Uterus (tissue), 4 donors: ENCODE results near the gene SCAMP4. TPM values are rescaled to one million over a fixed set of nuclear protein-coding genes. Genes with fewer than 3 reads are reported as not detected.

Experiments used
- DNase-seq, 2 donors: peaks; one replicate each; pipeline ENCODE4 v3.0.0-alpha.2; 2019 to 2020
- H3K27ac ChIP-seq, 2 donors: fragments of 200-600 bp; sonication (generic); 1 replicate in 1 of 2; 2 replicates in 1 of 2; pipeline ENCODE4 v1.5.1; 2016 to 2018
- H3K27me3 ChIP-seq, 2 donors: fragments of 200-600 bp; sonication (generic); one replicate each; pipeline ENCODE4 v1.5.1; 2018 to 2019; ENCODE audit warnings: control low read depth in 1 of 2
- H3K36me3 ChIP-seq, 2 donors: fragments of 200-600 bp; sonication (generic); one replicate each; pipeline ENCODE4 v1.5.1; 2019; ENCODE audit warnings: control low read depth in 1 of 2
- H3K4me1 ChIP-seq, 2 donors: fragments of 200-600 bp; sonication (generic); one replicate each; pipeline ENCODE4 v1.5.1; 2018 to 2019; ENCODE audit warnings: control low read depth in 1 of 2
- H3K4me3 ChIP-seq, 2 donors: fragments of 200-600 bp; sonication (generic); 1 replicate in 1 of 2; 2 replicates in 1 of 2; pipeline ENCODE4 v1.5.1; 2018 to 2019; ENCODE audit warnings: mild to moderate bottlenecking in 1 of 2
- H3K9me3 ChIP-seq, 2 donors: fragments of 200-600 bp; sonication (generic); one replicate each; pipeline ENCODE4 v1.5.1; 2019; ENCODE audit warnings: control low read depth in 1 of 2
- POLR2A ChIP-seq, 2 donors: fragments of 450-650 bp; IDR thresholded peaks; one replicate each; pipeline ENCODE4 v1.6.1; 2016; ENCODE audit warnings: antibody characterized with exemption in 2 of 2, mild to moderate bottlenecking in 1 of 2, moderate library complexity in 1 of 2
- intact Hi-C: fragments of 100-400 bp; cut with DNase I; formaldehyde crosslinking; loops from one replicate; pipeline ENCODE4 v1.15.1; 2023; ENCODE audit warnings: low total_unique reads
- total RNA-seq, 4 donors: library from RNA; depleted of rRNA in 3 of 4; stranded (reverse); fragments of >200 nt in 3 of 4; gene quantifications; one replicate each; pipeline versions ENCODE4 v1.1.0 to v1.2.4, GENCODE V29; 2014 to 2023
- TF ChIP-seq, protein P1 (sequence below), 4 experiments: fragments of 200-600 bp in 2 of 4; fragments of 450-650 bp in 2 of 4; sonication (generic) in 2 of 4; IDR thresholded peaks; one replicate each; pipeline ENCODE4 v1.5.1; 2016 to 2019; ENCODE audit warnings: antibody characterized with exemption in 4 of 4, mild to moderate bottlenecking in 2 of 4, moderate library complexity in 1 of 4
- donor health status: DM: yes; HTN: yes; CAD: no.

The SCAMP4 gene
- total RNA-seq, 4 donors from 2014 or later = 9.5 to 68.9 (median 28.0) TPM

DNA sequence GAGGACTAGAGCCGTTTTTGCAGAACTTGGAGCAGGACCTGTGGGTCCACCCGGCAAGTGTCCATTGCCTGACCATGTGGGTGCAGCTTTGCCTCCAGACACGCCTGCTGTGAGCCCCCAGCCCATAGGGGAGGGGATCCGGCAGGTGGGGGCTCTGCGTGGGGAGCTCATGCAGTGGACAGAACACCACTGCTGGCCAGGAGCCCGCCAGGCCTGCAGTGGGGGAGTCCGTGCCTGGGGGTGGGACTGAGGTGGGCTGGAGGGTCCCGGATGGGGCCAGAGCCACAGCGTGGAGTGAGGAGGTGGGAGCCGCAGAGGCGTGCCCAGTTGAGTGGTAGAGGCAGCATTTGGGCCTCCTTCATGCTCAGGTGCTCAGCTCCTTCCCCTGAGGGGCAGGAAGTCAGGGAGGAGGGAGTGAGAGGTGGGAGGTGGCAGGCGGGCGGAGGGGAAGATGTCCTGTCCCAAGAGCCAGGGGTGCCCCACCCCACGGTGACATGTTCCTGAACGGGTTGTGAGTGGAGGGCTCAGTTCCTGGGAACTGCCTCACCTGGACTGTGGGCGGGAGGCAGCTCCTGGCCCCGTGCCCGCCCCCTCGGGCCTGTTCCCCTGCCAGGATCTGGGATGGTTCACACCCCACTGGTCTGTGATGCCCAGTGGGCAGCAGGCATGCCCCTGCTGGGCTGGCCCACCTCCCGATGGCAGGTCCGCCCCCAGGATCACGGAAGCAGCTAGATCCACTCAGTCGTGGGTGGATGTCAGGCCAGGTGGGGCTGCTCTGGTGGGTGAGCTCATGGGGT, 8.8 kb downstream of the SCAMP4 start:
- no peak for DNase-seq
- TF ChIP-seq, protein P1, sequence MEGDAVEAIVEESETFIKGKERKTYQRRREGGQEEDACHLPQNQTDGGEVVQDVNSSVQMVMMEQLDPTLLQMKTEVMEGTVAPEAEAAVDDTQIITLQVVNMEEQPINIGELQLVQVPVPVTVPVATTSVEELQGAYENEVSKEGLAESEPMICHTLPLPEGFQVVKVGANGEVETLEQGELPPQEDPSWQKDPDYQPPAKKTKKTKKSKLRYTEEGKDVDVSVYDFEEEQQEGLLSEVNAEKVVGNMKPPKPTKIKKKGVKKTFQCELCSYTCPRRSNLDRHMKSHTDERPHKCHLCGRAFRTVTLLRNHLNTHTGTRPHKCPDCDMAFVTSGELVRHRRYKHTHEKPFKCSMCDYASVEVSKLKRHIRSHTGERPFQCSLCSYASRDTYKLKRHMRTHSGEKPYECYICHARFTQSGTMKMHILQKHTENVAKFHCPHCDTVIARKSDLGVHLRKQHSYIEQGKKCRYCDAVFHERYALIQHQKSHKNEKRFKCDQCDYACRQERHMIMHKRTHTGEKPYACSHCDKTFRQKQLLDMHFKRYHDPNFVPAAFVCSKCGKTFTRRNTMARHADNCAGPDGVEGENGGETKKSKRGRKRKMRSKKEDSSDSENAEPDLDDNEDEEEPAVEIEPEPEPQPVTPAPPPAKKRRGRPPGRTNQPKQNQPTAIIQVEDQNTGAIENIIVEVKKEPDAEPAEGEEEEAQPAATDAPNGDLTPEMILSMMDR (IDR thresholded peaks at IDR 0.05) = no peak
- no peak for TF ChIP-seq POLR2A (IDR thresholded peaks at IDR 0.05)
- Histone ChIP-seq H3K27me3 (no peaks in the 10 kb centered on the region), H3K36me3 (no peaks in the 10 kb centered on the region), H3K9me3 (no peaks in the 10 kb centered on the region), H3K4me3 (no peak overlapping the region), H3K4me1 (no peaks in the 10 kb centered on the region), H3K27ac (no peak overlapping the region)
- intact Hi-C loops = no loop called here

DNA sequence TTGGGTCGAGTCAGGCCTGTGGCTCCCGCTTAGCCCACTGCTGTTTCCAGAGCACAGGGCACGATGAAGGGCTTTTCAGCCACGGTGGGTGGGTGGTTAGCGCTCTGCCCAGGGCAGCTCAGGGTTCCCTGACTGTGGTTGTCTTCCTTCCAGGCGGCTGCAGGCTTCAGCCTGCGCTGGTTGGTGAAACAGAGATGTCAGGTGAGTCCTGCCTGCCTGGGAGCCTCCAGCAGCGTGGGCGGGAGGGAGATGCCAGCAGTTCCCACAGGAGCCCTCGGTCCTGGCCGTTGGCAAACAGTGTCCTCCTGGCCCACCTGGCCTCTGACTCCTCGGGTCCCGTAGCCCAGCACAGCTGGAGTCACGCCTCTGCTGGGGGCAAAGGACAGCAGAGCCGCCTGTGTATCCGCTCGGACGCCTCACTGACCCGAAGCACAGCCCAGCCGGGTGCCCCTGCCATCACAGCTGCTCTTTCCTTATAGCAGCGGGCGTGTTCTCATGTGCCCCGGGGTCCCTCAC, 9.7 kb downstream of the SCAMP4 start:
- intact Hi-C loops = no loop called here
- Histone ChIP-seq H3K27ac (no peak overlapping the region), H3K4me1 (no peaks in the 10 kb centered on the region), H3K9me3 (no peaks in the 10 kb centered on the region), H3K27me3 (no peaks in the 10 kb centered on the region), H3K36me3 (no peaks in the 10 kb centered on the region), H3K4me3 (no peak overlapping the region)
- TF ChIP-seq, protein P1 (IDR thresholded peaks at IDR 0.05) = no peak
- no peak for TF ChIP-seq POLR2A (IDR thresholded peaks at IDR 0.05)
- no peak for DNase-seq

DNA sequence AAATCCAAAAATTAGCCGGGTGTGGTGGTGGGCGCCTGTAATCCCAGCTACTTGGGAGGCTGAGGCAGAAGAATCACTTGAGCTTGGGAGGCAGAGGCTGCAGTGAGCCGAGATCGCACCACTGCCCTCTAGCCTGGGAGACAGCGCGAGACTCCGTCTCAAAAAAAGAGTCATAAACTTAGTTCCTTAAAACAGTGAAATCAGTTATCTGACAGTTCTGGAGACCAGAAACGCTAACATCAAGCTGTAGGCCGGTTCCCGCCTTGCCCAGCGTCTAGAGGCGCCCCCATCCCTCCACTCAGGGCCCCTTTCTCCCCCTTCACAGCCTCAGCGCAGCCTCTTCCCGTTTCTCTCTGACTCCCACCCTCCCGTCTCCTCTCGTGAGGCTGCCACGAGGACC, 11.9 kb downstream of the SCAMP4 start:
- Histone ChIP-seq H3K4me3 (no peak overlapping the region), H3K9me3 (no peaks in the 10 kb centered on the region), H3K36me3 (no peaks in the 10 kb centered on the region), H3K27ac (no peak overlapping the region), H3K4me1 (no peaks in the 10 kb centered on the region), H3K27me3 (no peaks in the 10 kb centered on the region)
- intact Hi-C loops = no loop called here
- DNase-seq = no peak
- TF ChIP-seq POLR2A (IDR thresholded peaks at IDR 0.05) = no peak
- TF ChIP-seq, protein P1 (IDR thresholded peaks at IDR 0.05) = no peak

DNA sequence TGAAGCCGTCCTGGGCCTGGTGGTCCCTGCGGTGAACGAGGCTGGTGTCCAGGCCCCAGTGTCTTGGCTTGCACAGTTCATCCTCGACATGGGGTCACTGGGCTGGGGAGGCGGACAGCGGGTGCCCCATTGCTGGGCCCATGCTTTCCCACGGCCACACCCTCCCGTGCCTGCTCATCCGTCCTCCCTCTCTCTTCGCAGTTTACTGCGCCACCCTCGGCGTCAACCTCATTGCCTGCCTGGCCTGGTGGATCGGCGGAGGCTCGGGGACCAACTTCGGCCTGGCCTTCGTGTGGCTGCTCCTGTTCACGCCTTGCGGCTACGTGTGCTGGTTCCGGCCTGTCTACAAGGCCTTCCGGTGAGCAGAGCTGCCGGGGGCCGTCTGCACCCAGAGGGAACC, 12.7 kb downstream of the SCAMP4 start:
- no peak overlapping the region for H3K4me3 ChIP-seq
- H3K27ac ChIP-seq = no peak overlapping the region
- H3K36me3 ChIP-seq = no peaks in the 10 kb centered on the region
- H3K9me3 ChIP-seq = no peaks in the 10 kb centered on the region
- intact Hi-C loops = no loop called here
- H3K27me3 ChIP-seq = no peaks in the 10 kb centered on the region
- TF ChIP-seq, protein P1 (IDR thresholded peaks at IDR 0.05) = no peak
- no peak for TF ChIP-seq POLR2A (IDR thresholded peaks at IDR 0.05)
- no peaks in the 10 kb centered on the region for H3K4me1 ChIP-seq
- no peak for DNase-seq

DNA sequence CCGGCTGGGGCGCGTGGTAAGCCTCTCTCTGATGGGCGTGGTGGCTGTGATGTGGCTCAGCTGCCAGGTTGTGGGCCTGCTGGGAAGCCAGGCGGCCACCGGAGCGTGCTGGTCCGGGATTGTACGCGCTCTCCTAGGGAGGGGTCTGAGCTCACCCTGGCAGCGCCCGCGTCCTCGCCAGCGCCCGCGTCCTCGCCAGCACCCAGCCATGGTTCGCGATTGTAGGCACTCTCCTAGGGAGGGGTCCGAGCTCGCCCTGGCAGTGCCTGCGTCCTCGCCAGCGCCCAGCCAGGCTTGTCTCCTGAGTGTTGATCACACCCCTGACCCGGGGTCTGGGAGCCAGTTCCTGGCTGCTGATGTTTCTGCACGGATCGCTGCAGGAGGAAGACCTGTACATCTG, 13.8 kb downstream of the SCAMP4 start:
- no peak for DNase-seq
- no peaks in the 10 kb centered on the region for H3K36me3 ChIP-seq
- intact Hi-C loops = no loop called here
- H3K27ac ChIP-seq = no peak overlapping the region
- H3K27me3 ChIP-seq = no peaks in the 10 kb centered on the region
- H3K4me3 ChIP-seq = no peak overlapping the region
- no peaks in the 10 kb centered on the region for H3K4me1 ChIP-seq
- TF ChIP-seq, protein P1 (IDR thresholded peaks at IDR 0.05) = no peak
- TF ChIP-seq POLR2A (IDR thresholded peaks at IDR 0.05) = no peak
- H3K9me3 ChIP-seq = no peaks in the 10 kb centered on the region
